Posterior vena cava (tissue), 2 donors: ENCODE results near the gene HMG20B. TPM values are rescaled to one million over a fixed set of nuclear protein-coding genes. Genes with fewer than 3 reads are reported as not detected.
"Not testable (repeated sequence)": the region's sequence is repeated elsewhere in the genome, so short reads cannot be mapped to it uniquely, and the experiment has no call there.

Source experiments
- DNase-seq: peaks from one replicate; pipeline ENCODE4 v3.0.0-alpha.2; 2020; ENCODE audit warnings: low spot score
- intact Hi-C, 2 donors: fragments of 100-400 bp; cut with DNase I; formaldehyde crosslinking; loops; one replicate each; pipeline versions ENCODE4 v1.14.1 to v1.14.2; 2022 to 2023
- total RNA-seq, 2 donors: library from RNA; stranded (reverse); fragmentation: NEBNext Ultra II Directional; extraction: Animal tissue kit (Norgen Biotek cat#: 25700); gene quantifications; one replicate each; pipeline ENCODE4 v1.2.1, GENCODE V29; 2021
- donor health status: DM: yes; HTN: yes; CAD: no.
- donor health status: DM: yes; HTN: yes; CAD: no.

HMG20B gene
- total RNA-seq, 2 donors from 2014 or later = 96.8 to 111 TPM

DNA sequence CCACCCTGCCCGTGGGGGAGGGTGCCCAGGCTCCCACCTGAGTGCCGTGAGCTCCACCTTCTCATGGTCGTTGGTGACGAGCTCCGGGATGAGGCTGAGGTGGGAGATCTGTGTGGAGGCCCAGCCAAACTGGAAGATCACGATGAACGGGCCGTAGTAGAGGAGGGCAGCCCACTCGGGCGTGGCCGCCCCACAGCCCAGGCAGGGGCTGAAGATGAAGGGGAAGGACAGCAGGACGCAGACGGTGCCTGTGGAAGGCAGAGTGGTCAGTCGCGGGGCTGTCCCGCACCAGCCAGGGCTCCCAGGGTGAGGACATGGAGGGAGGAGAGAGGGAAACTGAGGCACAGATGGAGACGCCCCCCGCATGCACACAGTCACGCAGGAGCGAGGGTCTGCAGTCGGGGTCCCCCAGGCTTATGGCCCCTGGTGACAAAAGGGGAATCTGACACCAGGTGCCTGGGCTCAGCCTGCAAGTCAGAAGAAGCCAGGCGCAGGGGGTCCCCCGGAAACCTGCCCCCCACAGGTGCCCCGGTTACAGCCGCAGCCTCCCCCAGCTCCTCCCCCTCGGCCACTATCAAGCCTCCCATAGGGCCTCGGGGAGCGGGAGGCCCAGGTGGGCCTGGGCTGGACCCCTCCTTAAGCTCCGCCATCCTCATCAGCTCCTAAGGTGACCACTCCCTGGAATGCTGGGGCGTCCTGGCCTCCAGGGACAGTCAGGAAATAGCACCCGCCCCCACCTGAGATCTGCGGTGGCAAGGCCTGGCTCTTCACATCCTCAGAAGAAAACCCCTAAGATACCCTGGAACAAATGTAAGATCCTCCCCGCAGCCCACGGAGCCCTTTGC, 21.6 kb upstream of the HMG20B start:
- no peak for DNase-seq
- intact Hi-C loops = no loop called here

DNA sequence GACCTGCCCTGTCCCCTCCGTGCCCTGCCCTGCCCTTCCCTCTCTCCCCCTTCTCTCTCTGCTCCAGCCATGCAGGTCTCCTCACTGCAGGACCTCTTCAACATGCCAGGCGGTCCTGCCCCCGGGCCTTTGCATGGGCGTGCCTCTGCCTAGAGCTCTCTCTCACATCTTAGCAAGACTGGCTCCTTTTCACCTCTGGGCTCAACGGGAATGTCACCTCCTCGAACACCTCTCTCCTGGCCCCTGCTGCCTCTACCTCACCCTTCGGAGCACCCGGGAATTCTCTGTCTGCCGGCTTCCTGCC, 21.0 kb upstream of the HMG20B start:
- intact Hi-C loops = no loop called here
- no peak for DNase-seq

DNA sequence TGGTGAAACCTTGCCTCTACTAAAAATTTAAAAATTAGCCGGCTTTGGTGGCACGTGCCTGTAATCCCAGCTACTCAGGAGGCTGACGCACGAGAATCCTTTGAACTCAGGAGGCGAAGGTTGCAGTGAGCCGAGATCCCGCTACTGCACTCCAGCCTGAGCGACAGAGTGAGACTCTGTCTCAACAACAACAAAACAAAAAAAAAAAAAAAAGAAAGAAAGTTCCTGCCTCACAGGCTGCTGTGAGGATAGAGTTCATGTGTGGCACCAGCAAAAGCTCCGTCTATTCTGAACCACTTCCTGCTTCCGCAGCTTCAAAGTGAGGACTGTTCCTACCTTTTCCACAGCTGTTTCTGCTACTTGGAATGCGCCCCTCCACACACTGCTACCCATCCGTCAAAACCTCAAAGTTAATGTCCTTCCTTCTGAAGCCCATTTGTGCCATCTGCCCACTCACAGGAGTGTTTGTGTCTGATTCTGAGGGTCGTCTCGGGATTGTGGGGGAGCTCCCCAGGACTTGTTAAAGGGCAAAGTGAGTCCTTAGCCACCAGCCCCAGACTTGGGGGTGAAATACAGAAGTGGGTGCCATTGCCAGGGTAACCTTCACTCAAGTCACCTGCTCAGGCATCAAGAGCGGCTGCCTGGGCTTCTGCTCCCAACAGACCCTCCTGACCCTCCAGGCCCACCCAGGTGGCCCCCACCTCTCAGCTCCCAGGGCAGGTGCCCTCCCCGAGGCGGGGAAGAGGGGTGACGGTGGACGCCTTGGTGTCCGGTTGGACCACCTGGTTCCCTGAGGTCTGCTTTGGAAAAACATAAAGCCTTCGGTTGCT, 18.3 kb upstream of the HMG20B start:
- intact Hi-C loops = no loop called here

DNA sequence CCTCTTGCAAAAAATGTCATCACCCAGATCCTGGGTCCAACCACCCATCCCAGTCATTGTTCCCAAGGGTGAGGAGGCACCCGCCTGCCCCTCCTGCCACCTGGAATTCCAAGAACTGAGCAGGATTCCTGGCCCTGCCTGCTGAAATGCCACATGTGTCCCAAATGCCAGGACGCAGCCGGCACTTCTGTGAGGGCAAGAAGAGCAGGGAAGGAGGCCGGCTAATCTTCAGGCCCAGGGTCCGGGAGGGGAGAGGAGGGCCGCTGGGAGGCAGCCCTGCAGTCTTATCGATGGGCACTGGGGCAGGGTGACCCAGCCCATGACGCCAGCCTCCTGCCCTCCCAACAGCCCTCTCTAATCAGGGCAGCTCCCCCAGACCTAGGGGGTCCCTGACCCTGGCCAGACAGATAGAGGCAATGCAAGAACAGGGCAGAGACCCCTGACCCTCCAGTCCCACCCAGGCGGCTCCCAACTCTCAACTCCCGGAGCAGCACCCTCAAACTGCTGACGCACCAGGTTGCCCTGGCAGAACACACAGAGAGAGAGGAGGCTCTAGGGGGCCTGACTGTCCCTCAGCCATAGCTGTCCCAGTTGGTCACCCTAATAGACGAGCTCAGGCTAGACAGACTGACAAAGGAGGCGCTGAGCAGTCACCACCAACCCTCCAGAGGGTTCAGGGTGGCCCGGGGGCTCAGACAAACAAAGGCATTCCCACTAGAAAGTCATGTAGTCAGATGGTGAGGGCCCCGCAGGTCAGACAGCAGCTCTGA, 16.9 kb upstream of the HMG20B start:
- DNase-seq = no peak
- intact Hi-C loops = no loop called here

More for the DNA sequence above, 18.3 kb upstream of the HMG20B start:
- DNase-seq = no peak

DNA sequence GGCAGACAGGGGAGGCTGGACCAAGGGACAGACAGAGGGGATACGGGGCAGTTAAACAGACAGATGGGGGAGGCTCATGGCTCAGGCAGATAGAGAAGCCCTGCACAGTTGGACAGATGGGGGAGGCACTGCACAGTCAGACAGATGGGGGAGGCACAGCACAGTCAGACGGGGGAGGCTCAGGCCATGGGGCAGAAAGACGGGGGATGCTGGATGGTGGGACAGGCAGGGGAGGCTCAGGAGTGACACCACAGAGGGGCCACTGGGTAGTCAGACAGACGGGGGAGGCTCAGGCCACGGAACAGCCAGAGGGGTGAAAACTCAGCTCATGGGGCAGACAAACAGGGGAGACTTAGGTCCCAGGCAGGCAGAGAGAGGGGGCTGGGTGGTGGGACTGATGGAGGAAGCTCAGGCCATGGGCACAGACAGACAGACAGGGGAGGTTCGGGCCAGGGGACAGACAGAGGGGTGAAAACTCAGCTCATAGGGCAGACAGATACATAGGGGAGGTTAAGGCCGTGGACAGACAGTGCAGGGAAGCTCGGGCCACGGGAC, 16.2 kb upstream of the HMG20B start:
- intact Hi-C loops = no loop called here

DNA sequence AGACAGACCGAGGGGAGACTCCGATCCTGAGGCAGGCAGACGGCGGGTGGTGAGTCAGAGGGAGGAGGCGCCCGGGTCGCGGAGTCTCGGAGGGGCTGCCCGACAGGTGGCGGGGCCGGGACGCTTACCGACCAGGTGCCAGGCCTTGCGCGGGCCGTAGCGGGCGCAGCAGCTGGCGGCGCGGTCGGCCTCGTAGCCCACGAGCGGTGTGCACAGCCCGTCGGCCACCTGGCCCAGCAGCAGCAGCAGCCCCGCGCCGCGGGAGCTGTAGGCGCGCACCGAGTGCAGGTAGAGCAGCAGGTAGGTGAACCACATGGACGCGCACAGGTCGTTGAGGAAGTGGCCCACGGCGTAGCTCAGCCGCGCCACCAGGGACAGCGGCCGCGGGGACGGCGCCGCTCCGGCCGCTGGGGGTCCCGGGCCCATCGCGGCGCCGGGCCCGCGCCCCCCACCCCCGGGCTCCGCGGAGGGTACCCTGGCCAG, 15.7 kb upstream of the HMG20B start:
- intact Hi-C loops = no loop called here
- DNase-seq = no peak

More for the DNA sequence above, 16.2 kb upstream of the HMG20B start:
- no peak for DNase-seq

DNA sequence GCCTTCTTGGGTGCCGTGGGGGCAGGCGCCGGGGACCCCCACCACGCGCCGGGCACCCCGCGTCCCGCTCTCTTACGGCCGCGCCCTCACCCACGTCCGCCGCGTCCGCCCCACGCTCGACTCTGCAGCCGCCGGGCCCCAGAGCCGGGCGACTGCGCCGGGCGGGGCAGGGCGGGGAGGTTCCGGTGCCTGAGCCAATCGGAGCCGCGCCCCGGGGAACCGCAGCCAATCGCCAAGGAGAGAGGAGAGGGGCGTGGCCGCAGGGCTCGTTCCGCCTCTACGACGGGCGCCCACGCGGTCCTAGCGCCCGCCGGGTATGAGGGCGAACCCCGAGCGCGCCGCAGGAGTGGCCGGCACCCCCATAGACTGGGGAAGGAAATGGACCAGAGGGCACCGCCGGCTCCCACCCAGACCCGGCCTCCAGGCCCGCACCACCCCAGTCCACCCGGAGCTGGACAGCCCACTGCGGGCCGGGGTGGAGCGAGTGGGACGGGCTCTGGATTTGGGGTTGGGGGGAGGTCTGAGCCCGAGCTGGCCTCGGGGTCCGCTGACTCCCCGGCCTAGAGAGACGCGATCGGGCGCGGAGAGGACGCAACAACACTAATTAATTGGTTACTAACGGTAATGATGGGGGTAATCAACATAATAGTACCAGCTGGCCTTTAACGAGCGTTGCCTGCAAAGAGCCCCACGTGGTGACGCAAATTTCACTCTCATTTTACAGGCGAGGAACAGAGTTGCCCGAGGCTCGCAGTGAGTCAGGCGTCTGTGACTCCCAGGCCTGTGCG, 15.1 kb upstream of the HMG20B start, which contains the start of gene MFSD12:
TSS of gene MFSD12 (minus strand) at position 126 of the 788 bp plus-strand sequence. CDS start 183 bp downstream, outside the sequence.
- intact Hi-C loops = no loop called here
- DNase-seq = peak; percentile 98

DNA sequence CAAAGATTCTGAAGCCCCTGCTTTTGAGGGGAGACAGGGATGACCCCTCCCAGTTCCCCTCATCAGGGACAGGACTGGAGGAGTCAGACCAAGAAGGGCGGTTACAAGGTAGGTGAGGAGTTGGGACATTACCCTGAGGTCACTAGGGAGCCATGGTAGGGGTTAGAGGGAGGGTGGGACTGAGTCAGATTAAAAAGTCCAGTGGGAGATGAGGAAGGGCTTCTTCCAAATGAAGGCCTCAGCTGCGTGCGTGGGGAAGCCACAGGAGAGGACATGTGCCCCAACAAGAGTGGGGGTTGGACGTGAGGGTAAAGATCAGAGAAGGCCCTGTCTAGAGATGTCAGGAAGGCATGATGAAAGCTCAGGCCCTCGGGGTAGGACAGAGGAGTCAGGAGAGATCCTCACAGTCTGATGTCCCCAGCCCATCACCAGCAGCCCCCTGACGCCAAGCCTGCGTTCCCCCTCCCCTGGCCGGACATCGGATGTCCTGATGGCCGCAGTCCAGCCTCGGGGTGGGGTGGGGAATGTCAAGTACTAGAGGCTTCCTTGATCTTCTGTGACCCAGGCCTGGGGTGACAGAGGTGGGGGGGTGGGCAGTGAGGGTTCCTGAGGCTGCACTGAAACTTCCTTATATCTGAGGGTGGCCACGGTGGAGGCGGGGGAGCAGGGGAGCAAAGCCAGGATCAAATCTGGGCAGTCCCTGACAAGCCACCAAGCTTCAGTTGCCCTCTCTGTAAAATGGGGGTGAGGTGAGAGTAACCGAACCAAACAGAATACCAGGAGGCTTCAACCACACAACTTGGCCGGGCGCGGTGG, 8.8 kb upstream of the HMG20B start:
- no peak for DNase-seq
- intact Hi-C loops = no loop called here

DNA sequence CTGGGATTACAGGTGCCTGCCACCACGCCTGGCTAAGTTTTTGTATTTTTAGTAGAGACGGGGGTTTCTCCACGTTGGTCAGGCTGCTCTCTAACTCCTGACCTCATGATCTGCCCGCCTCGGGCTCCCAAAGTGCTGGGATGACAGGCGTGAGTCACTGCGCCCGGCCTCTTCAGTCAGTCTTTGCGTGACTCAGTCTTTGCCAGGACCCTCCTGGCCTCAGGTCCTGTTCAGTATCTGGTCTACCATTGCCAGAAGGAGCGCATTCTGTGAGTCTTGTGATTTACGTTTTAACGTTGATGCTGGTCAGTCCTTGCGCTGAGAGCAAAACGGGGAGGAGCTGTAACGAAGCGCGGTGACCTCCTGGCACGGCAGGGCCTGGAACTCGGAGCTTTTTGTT, 7.6 kb upstream of the HMG20B start:
- no peak for DNase-seq
- intact Hi-C loops = no loop called here

DNA sequence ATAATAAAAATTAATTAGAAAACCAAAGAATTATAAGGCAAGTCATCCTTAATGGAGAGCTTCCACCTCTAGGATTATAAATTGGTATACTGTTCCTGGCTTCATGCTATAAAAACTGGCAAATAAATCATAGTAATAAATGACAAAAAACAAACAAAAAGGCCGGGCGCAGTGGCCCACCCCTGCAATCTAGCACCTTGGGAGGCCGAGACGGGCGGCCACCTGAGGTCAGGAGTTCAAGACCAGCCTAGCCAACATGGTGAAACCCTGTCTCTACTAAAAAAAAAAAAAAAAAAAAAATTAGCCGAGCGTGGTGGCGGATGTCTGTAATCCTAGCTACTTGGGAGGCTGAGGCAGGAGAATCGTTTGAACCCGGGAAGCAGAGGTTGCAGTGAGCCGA, 2.7 kb upstream of the HMG20B start:
- DNase-seq, intact Hi-C loops: not testable (repeated sequence)

DNA sequence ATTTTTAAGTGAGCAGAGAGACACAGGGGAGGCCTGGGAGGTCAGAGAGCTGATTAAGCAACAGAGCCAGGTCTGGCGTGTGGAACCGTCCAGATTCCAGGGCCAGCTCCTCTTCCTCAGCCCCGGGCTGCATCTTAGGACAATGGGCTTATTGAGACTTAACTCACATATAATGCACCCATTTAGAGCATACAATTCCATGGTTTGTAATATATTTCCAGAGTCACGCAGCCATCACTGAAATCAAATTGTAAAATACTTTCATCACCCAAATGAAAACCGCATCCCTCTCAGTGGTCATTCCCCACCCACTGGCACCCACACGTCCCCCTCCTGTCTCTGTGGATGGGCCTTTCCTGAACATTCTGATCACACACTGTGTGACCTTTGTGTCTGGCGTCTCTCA, 2.1 kb upstream of the HMG20B start:
- no peak for DNase-seq
- intact Hi-C loops = no loop called here

DNA sequence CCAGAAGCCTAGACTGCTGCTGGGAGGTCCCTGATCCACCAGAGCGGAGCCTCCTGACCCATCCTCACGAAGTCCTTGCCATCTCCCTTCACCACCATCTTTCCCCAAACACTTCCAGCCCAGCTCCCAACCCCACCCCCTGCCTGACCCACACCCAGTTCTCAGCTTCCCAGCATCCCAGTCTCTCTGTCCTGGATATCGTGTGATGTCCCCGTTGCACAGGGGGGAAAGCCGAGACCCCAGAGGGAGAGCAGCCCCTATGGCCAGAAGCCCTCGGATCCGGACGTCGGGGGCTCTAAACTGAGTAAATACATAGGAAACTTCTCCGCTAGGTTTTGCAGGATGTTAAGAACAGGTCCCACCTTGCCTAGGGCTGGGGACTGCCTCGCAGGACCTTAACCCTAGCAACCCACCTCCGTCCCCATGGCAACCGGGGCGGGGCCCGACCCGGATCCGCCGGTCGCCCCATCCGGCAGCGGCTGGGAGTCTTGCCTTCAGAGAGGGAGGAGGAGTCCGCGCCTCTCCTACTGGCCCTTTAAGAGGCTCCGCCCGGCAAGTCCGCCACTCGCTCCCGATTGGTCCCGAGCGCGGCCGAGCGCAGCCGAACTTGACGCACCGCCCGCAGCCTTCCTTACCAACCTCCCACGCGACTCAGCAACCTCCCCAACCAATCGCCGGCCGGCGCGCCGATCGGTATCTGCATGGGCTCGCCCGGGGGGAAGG, 451 bp upstream of the HMG20B start:
- intact Hi-C loops = no loop called here
- peak; percentile 100 for DNase-seq

DNA sequence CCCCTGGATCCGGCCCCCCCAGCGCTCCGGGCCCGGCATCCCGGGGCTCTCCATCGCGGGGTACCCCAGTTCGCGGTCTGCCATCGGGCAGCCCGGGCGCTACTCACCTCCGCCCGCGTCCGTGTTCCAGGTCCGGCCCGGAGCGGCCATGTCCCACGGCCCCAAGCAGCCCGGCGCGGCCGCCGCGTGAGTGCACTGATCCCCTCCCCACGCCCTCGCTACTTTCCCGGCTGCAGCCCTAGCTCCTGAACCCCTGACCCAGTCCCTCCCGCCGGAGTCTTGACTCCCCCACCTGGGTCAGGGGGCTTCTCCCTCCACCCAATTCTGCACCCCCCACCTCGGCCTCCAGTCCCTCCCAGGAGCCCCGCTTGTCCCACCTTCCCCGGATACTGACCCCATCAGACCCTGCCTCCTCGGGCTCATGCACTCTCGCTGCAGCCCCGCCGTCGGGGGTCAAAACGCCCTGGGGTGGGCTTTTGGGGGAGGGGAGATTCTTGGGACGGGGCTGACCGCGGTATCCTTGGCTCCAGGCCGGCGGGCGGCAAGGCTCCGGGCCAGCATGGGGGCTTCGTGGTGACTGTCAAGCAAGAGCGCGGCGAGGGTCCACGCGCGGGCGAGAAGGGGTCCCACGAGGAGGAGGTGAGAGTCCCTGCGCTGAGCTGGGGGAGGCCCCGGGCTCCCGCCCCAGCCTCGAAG, 566 bp downstream of the HMG20B start:
- intact Hi-C loops = no loop called here
- DNase-seq = no peak

DNA sequence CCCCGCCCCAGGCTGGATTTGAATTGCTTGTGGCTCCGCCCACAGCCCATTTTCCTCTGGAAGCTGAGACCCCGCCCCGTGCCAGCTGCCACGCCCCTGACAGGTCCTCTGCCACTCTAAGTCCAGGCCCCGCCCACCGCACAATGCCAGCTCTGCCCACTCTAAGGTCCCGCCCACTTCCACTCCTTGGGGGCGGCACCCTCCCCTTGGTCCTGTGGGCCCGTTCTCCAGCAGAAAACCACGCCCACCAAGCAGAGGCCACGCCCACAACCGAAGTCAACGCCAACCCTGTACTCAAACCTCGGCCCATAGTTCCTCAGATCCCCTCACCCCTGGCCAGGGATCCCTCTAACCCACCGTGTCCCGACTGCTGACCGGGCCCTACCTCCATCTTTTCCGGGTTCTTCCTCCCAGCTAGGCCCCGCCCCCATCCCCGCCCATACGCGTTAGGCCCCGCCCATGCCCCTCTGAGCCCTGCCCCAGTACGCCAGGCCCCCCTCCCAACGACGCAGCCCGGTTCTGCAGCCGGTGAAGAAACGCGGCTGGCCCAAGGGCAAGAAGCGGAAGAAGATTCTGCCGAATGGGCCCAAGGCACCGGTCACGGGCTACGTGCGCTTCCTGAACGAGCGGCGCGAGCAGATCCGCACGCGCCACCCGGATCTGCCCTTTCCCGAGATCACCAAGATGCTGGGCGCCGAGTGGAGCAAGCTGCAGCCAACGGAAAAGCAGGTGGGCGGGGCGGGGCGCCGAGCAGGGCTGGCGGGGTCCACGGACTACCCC, 1.3 kb downstream of the HMG20B start:
- peak; percentile 97 for DNase-seq
- intact Hi-C loops = no loop called here

DNA sequence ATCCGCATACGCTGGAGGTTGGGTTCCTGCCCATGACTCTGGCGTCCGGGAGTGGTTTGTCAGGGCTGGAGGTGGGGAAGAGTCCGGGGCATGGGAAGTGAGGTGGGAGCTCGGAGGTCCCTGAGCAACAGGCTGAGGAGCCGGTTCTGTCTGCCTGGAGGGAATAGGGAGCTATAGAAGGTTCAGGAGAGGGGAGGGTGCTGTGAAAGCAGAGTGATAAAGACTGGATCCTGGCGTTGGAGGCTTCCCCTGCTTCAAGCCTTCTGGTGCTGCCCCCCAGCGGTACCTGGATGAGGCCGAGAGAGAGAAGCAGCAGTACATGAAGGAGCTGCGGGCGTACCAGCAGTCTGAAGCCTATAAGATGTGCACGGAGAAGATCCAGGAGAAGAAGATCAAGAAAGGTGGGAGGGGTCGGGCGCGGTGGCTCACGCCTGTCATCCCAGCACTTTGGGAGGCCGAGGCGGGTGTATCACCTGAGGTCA, 2.6 kb downstream of the HMG20B start:
- intact Hi-C loops = no loop called here
- DNase-seq = no peak
